ENCODE measurements around the gene SLAMF9.

Gene SLAMF9

GRCh38 chr1:159953536-159954515 lies at the start of gene SLAMF9:
Gene SLAMF9 (minus strand): TSS chr1:159954237. CDS start chr1:159954137, 100 bp downstream.
- no peak for DNase-seq (ENCODE audit: low spot score)

GRCh38 chr1:160001440-160001839 lies 47.4 kb upstream of the SLAMF9 start:
- DNase-seq (ENCODE audit: low spot score) = no peak

GRCh38 chr1:159999204-159999603 lies 45.2 kb upstream of the SLAMF9 start:
- no peak for DNase-seq (ENCODE audit: low spot score)

GRCh38 chr1:159996653-159997052 lies 42.6 kb upstream of the SLAMF9 start:
- no peak for DNase-seq (ENCODE audit: low spot score)

GRCh38 chr1:159994896-159995295 lies 40.9 kb upstream of the SLAMF9 start:
- no peak for DNase-seq (ENCODE audit: low spot score)

- DNase-seq (ENCODE audit: low spot score) = no peak
These were observed 39.9 kb upstream of the SLAMF9 start for GRCh38 chr1:159993911-159994310.

GRCh38 chr1:159992161-159992560 lies 38.1 kb upstream of the SLAMF9 start:
- no peak for DNase-seq (ENCODE audit: low spot score)

- no peak for DNase-seq (ENCODE audit: low spot score)
These were observed 37.5 kb upstream of the SLAMF9 start for GRCh38 chr1:159991513-159991912.

- no peak for DNase-seq (ENCODE audit: low spot score)
These were observed 36.0 kb upstream of the SLAMF9 start for GRCh38 chr1:159990005-159990404.

- no peak for DNase-seq (ENCODE audit: low spot score)
These were observed 35.5 kb upstream of the SLAMF9 start for GRCh38 chr1:159989581-159989980.

- no peak for DNase-seq (ENCODE audit: low spot score)
These were observed 34.0 kb upstream of the SLAMF9 start for GRCh38 chr1:159988006-159988405.

GRCh38 chr1:159987186-159987585 lies 33.1 kb upstream of the SLAMF9 start:
- no peak for DNase-seq (ENCODE audit: low spot score)

- no peak for DNase-seq (ENCODE audit: low spot score)
These were observed 32.5 kb upstream of the SLAMF9 start for GRCh38 chr1:159986531-159986930.

- DNase-seq (ENCODE audit: low spot score) = no peak
These were observed 32.1 kb upstream of the SLAMF9 start for GRCh38 chr1:159986093-159986492.

- DNase-seq (ENCODE audit: low spot score) = no peak
These were observed 31.4 kb upstream of the SLAMF9 start for GRCh38 chr1:159985473-159985872.

- DNase-seq (ENCODE audit: low spot score) = no peak
These were observed 29.6 kb upstream of the SLAMF9 start for GRCh38 chr1:159983681-159984080.

GRCh38 chr1:159982280-159982679 lies 28.2 kb upstream of the SLAMF9 start:
- DNase-seq (ENCODE audit: low spot score) = no peak

GRCh38 chr1:159981351-159982055 lies 27.5 kb upstream of the SLAMF9 start:
- no peak for DNase-seq (ENCODE audit: low spot score)

GRCh38 chr1:159980786-159981185 lies 26.7 kb upstream of the SLAMF9 start:
- no peak for DNase-seq (ENCODE audit: low spot score)

GRCh38 chr1:159980076-159980475 lies 26.0 kb upstream of the SLAMF9 start:
- DNase-seq (ENCODE audit: low spot score) = no peak

- DNase-seq (ENCODE audit: low spot score) = no peak
These were observed 25.2 kb upstream of the SLAMF9 start for GRCh38 chr1:159979257-159979656.

GRCh38 chr1:159978107-159978398 lies 24.0 kb upstream of the SLAMF9 start:
- no peak for DNase-seq (ENCODE audit: low spot score)

- no peak for DNase-seq (ENCODE audit: low spot score)
These were observed 23.5 kb upstream of the SLAMF9 start for GRCh38 chr1:159977364-159978106.

All from CD4-positive, alpha-beta T cell treated with Interleukin-15 for 4 hours (primary cell).